ENCODE results near the gene ARPIN.

DNA sequence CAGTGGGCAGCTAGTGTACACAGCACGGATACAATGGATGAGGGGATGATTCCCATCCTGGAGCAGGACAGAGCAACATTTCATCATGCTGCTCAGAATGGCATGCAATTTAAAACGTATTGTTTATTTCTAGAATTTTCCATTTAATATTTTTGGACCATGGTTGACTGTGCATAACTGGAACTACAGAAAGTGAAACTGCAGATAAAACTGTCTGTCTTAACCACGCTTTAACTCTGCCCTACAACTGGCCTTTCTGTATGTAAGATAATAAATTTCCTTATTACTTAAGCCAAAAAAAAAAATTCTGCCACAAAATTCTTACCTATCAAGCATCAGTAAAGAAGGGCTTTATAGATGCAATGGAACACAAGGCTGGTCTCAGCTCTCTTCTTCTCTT, 52.3 kb downstream of the ARPIN start:
- TF ChIP-seq GATA2 (IDR thresholded peaks at IDR 0.05; ENCODE audit: low read depth, low read length) (no peak), GATA3 (IDR thresholded peaks at IDR 0.05; ENCODE audit: low read depth, low read length) (no peak)
